DLD1 (cell line): ENCODE data around the gene GAL3ST3.

Experiments used
- in situ Hi-C: cut with HindIII; loops from 2 replicates; pipeline ENCODE4 v1.10.0; 2017; ENCODE audit warnings: low sequenced_read_pairs

Gene GAL3ST3, protein sequence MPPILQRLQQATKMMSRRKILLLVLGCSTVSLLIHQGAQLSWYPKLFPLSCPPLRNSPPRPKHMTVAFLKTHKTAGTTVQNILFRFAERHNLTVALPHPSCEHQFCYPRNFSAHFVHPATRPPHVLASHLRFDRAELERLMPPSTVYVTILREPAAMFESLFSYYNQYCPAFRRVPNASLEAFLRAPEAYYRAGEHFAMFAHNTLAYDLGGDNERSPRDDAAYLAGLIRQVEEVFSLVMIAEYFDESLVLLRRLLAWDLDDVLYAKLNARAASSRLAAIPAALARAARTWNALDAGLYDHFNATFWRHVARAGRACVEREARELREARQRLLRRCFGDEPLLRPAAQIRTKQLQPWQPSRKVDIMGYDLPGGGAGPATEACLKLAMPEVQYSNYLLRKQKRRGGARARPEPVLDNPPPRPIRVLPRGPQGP

DNA sequence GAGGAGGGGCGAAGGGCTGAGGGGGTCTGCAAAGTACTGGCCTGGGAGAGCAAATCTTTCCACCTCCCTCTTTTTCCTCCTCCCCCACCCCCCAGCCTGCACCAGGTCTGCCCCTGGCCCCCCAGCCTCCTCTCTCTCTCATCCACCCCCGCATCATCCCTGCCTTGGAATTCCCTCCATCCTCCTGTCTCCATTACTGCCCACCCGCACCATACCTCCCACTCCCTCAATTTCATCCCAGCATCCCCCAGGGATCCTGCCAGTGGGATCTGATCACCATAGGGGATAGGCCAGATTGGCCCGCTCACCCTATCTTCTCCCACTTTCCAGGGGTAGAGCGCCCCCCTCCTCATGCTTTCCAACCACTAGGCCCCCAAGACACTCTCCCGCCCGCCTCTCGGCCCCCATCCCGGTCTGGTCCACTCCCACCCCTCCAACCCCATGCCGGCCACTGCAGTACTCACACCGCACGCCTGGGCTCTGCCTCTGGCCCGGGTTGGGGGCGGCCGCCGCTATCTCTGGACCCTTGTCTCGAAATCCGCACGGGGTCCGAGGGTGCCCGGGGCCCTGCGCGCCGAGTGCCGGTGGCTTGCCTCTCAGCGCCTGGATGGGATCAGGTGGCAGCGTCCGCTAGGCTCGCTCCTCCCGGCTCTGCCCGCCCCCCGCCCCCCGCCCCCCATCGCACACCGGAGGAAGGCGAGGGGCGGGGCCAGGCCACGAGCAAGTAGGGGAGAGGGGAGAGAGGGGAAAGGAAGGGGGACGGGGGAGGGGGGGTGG, at the start of gene GAL3ST3:
Gene GAL3ST3 (minus strand): TSS at position 615 of the 777 bp plus-strand sequence. CDS start 3,746 bp downstream, outside the sequence.
- in situ Hi-C loops = no loop called here

DNA sequence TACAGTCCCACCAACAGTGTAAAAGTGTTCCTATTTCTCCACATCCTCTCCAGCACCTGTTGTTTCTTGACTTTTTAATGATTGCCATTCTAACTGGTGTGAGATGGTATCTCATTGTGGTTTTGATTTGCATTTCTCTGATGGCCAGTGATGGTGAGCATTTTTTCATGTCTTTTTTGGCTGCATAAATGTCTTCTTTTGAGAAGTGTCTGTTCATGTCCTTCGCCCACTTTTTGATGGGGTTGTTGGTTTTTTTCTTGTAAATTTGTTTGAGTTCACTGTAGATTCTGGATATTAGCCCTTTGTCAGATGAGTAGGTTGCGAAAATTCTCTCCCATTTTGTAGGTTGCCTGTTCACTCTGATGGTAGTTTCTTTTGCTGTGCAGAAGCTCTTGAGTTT, 43.2 kb upstream of the GAL3ST3 start:
- in situ Hi-C loops = loop anchor here (25.0 kb wide), 1 partner anchor 95 kb away; no protein-coding TSS in a partner anchor

DNA sequence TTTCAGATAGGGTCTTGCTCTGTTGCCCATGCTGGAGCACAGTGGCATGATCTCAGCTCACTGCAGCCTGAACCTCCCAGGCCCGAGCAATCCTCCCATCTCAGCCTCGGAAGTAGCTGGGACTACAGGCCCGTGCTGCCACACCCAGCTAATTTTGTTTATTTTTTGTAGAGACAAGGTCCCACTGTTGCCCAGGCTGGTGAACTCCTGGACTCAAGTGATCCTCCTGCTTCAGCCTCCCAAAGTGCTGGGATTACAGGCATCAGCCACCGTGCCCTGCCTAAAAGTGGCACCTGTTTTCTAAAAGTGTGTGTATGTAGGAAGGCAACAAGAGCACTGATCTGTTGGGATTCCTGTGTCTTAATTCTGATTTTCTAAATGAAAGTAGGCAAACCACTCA, 41.3 kb upstream of the GAL3ST3 start:
- in situ Hi-C loops = loop anchor here (25.0 kb wide), 1 partner anchor 97 kb away; no protein-coding TSS in a partner anchor

DNA sequence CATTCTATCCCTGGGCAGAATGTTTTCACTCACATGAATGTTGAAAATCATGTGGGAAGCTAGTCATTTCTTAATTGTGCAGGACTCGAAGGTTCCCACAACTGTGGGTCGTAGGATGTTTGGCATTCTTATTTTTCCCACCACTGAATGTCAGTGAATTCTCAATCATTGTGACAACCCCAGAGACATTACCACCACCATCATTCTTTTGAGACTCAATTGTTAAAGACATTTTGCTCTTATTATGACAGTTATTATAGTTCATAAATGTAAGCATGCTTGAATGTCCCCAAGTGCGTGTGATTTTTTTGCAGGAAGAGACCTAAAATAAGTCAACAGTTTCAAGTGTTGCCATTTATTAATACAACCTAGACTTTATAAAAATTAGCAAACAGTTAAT, 40.1 kb upstream of the GAL3ST3 start:
- in situ Hi-C loops = loop anchor here (25.0 kb wide), 1 partner anchor 98 kb away; no protein-coding TSS in a partner anchor

DNA sequence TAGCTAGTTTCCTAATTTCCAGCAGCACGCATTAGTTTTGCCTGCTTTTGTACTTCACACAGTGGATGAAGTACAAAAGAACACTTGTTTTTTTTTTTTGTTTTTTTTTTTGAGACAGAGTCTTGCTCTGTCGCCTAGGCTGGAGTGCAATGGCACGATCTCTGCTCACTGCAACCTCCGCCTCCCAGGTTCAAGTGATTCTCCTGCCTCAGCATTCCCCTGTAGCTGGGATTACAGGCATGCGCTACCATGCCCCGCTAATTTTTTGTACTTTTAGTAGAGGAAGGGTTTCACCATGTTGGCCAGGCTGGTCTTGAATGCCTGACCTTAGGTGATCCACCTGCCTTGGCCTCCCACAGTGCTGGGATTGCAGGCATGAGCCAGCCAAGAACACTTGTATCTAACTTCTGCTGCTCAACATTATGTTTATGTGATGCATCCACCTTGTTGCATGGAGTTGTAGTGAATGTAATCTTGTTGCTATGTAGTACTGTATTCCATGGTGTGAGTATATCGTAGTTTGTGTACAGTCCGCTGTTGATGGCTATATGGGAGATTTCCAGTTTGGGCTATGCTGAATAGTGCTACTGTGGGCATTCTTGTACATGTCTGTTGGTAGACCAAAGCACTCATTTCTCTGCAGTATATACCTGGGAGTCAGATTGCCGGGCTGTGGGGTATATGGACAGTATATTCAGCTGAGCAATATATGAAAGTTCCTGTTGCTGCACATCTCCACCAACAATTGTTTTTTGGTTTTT, 38.4 kb upstream of the GAL3ST3 start:
- in situ Hi-C loops = loop anchor here (25.0 kb wide), 1 partner anchor 100 kb away; no protein-coding TSS in a partner anchor

DNA sequence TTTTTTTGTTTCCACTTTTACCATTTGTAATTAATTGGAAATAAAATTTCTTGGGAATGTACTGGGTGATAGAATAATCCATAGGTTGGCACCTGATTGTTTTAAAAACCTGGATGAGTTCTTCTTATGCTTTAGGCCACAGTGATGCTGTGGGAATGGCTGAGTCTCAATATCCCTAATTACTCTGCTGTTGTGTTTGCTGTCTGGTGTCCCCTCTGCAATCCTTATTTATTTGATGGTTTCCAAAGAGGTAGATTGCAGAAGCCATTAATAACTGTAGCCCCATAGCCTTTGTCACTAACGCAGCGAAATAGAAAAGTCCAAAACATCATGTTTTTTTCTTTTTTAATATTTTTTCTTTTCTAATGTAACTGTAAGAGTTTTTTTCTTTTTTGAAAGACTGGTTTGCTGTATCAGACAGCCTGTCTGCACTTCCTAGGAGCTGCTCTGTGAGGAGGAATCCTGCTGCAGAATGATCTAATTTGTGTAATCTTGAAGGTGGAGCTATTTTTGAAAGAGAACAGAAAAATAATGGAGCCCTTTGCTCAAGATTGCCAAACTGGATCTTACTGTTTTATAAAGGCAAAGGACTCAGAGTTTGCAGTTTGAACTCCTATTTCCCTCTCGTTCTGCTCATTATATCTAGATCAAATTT, 36.0 kb upstream of the GAL3ST3 start:
- in situ Hi-C loops = loop anchor here (5.0 to 25.0 kb wide), 2 partner anchors 32 to 102 kb away; no protein-coding TSS in a partner anchor

DNA sequence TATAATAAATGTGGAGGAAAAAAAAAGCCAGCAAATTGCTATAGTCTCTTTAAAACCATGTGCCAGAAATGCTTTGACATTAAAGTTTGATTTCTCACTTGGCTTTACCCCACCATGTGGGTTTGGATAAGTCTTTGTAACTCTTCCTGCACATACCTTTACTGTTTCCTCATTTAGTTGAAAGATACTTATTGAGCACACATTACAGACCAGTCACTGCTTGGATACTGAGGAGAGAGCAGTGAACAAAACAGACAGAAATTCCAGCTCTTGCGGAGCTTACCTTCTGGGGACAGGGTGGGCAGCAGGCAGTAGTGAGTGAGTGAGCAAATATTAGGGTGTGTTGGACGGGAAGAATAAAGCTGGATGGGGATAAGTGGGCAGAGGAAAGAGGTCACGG, 34.8 kb upstream of the GAL3ST3 start:
- in situ Hi-C loops = loop anchor here (5.0 to 25.0 kb wide), 2 partner anchors 34 to 104 kb away; no protein-coding TSS in a partner anchor

DNA sequence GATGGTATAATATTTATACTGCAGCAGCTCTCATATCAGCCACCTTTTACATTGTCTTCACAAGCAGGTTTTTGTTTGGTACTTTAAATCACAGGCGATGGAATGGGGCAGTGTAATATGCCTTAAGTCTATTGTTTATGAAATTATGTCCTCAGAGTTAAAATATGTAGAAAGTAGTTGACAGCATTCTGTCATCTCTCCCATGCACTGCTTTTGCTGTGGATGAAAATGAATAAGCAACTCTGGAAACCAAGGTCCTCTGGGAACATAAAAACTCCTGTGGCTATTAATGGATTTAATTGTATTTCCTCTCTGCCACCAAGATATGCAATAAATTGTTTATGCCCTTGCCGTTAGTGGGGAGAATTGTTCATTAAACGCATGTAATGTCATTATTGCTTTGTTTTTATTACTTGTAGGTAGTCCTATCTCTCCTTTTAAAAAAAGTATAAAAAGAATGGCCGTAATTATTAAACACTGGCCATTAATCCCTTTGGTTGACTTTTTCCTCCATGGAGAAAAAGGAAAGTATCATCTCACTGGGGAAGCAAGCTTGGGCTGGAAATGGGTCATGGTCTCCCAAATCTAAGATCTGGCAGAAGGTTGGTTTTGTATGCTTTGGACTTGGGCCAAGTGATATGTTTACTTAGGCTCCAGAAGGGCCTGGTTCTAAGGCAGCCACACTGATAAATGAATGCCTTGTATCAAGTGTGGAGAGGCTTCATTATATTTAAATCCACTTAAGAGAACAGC, 34.2 kb upstream of the GAL3ST3 start:
- in situ Hi-C loops = loop anchor here (5.0 to 25.0 kb wide), 2 partner anchors 34 to 104 kb away; no protein-coding TSS in a partner anchor

DNA sequence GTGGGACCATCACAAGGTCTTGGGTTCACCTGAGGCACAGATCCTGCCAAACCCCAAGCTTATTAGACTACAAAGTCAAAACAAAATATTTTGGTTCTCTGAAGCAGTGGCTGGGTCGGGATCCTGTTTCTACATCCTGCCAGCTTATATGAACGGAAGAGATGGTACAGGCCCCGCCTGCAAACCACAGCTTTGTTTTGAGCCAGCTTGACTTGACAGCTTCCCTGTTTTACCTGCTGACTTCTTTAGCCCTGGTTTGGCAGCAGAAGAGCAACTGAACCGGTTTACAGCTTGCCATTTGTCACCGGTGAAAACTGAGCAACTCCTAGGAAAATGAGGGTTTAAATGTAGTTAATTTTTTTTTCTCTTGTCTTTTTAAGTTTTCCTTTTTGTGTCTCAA, 32.5 kb upstream of the GAL3ST3 start:
- in situ Hi-C loops = loop anchor here (5.0 to 25.0 kb wide), 2 partner anchors 36 to 106 kb away; no protein-coding TSS in a partner anchor

DNA sequence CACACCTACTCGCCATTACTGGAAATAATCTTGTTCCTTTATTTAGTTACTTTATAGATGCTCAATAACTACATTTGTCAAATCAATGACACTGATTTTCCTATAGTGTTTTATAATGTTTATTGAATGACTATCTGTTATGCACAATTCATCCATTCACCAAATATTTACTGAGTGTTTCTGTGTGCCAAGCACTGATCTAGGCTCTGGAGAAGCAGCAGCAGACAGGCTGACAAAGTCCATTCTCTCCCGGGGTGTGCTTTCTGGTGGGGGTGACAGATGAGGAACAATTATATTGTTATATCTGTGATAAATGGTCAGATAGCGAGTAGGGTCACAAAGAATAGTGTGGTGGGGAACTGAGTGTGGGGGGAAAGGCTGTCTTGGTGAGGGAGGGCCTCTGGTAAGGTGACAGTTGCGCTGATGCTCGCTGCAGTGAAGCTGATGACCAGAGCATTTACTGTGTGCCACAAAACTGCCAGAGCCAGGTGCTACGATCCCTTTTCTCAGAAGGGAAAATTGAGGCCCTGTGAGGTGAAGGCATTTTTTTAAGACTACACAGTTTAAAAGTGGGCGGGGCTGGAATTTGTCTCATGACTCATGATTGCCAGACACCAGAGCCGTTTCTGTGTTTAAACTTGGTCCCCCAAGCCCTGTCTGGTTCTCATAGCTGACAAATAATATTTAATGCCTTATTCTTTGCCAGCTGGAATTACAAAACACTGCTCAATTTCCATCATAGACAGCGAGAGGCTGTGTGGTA, 31.3 kb upstream of the GAL3ST3 start:
- in situ Hi-C loops = loop anchor here (5.0 to 25.0 kb wide), 2 partner anchors 37 to 107 kb away; no protein-coding TSS in a partner anchor

DNA sequence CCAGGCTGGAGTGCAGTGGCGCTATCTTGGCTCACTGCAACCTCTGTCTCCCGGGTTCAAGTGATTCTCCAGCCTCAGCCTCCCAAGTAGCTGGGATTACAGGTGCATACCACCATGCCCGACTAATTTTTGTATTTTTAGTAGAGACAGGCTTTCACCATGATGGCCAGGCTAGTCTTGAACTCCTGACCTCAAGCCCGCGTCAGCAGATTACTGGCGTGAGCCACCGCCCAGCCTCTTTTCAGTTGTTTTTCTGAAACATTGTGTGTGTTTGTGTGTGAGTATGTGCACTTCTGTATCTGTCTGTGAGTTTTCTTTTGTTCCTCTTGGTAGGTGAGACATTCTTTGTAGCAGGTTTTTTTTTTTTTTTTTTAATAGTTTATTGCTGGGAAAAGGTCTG, 30.0 kb upstream of the GAL3ST3 start:
- in situ Hi-C loops = loop anchor here (25.0 kb wide), 1 partner anchor 108 kb away; no protein-coding TSS in a partner anchor

DNA sequence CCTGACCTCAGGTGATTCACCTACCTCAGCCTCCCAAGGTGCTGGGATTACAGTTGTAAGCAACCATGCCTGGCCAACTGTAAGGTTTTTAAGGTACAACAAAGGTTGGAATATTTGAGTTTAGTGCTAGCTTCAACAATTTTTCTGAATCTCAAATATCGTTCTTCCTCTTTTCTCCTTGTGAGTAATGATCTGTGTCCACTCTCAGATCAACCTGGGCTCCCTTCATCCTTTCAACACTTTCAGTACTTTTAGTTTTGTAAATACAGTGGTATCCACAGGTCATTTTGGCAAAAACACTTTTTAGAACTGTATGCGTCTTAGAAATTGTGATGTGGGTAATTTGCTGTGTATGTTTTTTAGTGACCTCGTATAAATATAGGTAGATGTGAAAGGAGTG, 29.0 kb upstream of the GAL3ST3 start:
- in situ Hi-C loops = loop anchor here (25.0 kb wide), 1 partner anchor 109 kb away; no protein-coding TSS in a partner anchor

DNA sequence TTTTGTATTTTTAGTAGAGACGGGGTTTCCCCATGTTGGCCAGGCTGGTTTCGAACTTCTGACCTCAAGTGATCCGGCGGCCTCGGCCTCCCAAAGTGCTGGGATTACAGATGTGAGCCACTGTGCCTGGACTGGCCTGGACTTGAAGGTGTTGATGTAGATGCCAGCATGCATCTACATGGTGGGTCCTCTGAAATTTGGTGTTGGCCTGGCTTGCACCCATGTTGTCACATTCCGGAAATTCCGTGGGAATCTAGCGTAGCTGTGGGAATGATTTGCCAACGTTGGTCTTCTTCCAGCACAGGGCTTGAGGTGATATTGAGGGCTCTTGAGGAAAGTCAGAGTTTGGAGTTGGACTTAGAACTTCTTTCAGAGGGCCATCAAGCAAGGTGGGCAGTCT, 27.6 kb upstream of the GAL3ST3 start:
- in situ Hi-C loops = loop anchor here (25.0 kb wide), 1 partner anchor 111 kb away; no protein-coding TSS in a partner anchor

DNA sequence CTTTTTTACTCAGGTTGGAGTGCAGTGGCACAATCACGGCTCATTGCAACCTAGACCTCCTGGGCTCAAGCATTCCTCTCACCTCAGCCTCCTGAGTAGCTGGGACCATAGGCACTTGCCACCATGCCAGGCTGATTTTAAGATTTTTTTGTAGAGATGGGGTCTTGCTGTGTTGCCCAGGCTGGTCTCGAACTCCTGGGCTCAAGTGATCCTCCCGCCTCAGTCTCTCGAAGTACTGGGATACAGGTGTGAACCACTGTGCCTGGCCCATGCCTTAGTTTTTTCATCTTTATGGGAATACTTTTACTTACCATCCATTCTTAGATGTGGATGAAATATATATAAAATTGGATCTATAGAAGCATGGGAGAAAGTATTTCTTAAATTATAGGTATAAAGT, 26.3 kb upstream of the GAL3ST3 start:
- in situ Hi-C loops = loop anchor here (25.0 kb wide), 1 partner anchor 112 kb away; no protein-coding TSS in a partner anchor

DNA sequence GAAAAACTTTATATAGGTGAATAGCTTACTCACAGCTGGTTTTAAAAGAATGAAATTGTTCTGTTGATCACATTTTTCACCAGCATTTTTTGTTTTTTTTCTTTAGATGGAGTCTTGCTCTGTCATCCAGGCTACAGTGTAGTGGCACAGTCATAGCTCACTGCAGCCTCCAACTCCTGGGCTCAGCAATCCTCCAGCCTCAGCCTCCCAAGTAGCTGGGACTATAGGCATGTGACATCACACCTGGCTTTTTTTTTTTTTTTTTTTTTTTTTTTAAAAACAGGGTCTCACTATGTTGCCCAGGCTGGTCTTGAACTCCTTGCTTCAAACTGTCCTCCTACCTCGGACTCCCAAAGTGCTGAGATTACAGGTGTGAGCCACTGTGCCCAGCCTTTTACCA, 24.7 kb upstream of the GAL3ST3 start:
- in situ Hi-C loops = no loop called here

DNA sequence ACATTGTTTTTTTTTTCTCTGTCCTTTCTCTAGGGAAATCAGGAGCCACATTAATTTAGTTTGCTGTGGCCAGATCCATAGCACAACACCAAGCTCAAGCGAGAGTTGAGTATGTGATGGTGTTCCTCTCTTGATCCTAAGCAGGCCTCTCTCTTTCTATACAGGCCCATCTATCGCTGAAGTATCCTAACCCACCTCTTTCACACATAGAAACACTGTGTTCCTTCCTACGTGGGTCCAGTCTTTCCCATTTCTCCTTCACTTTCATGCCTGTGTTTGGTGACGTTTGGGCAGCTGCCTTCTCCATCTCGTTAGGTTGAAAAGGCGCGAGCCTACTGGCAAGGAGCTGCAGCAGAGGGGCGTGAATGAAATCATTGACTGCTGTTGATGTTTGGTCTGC, 23.6 kb upstream of the GAL3ST3 start:
- in situ Hi-C loops = no loop called here

DNA sequence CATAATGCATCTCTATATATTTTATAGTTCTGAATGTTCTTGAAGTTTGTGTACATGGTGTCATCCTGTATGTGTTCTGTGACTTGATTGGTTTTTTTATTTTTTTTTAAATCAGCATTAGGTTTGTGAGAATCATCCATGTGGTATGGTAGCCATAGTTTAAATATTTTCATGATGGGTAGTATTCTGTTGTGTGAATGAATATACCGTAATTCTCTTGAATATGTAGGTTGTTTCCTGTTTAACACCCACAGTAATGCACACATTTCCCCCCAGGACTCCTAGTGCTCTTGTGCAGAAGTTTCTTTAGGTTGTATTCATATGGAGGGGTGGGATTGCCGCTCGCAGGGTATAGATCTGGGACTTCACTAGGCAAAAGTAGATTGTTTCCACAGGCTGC, 23.1 kb upstream of the GAL3ST3 start:
- in situ Hi-C loops = no loop called here

DNA sequence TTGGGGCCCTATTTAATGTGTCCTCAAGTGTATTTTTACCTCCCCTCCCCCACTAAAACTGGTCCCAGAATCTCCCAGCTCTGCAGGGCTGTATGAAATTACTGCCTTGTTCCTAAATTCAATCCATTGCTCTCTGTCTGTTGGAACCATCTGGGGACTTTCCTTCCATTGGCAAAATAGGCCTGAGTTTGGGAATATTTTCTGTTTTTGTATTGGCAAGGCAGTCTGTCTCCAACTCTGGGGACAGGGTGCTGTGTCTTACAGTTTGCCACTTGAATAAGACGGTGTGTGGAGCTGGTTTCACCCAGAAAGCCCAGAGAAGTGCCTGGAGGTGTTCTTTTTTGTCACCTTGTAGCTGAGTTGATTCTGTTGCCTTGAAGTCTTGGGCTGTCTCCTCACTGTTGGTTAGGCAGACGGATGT, 22.4 kb upstream of the GAL3ST3 start:
- in situ Hi-C loops = no loop called here
